Activated naive CD8-positive, alpha-beta T cell treated with anti-CD3 and anti-CD28 coated beads, Interleukin-2, amount 50 U/mL, for 24 hours (primary cell): ENCODE data around the gene LMO3.

Experiments used
- ATAC-seq: fragments of 150-1000 bp; cut with Tn5 transposase; one replicate; pipeline ENCODE4 v1.10.0; 2021
- DNase-seq: peaks from one replicate; pipeline ENCODE4 v3.0.0; 2021
- H3K27ac Mint-ChIP-seq: one replicate; pipeline ENCODE4 v1.8.0; 2021; ENCODE audit warnings: mild to moderate bottlenecking, mixed read lengths
- H3K27me3 Mint-ChIP-seq: one replicate; pipeline ENCODE4 v1.8.0; 2021; ENCODE audit warnings: mixed read lengths
- H3K36me3 Mint-ChIP-seq: one replicate; pipeline ENCODE4 v1.8.0; 2021; ENCODE audit warnings: low read depth, mixed read lengths
- H3K4me1 Mint-ChIP-seq: one replicate; pipeline ENCODE4 v1.8.0; 2021; ENCODE audit warnings: mixed read lengths
- H3K4me3 Mint-ChIP-seq: one replicate; pipeline ENCODE4 v1.8.0; 2021; ENCODE audit warnings: mild to moderate bottlenecking, moderate library complexity, mixed read lengths
- H3K9me3 Mint-ChIP-seq: one replicate; pipeline ENCODE4 v1.8.0; 2021; ENCODE audit warnings: mixed read lengths

The LMO3 gene

DNA sequence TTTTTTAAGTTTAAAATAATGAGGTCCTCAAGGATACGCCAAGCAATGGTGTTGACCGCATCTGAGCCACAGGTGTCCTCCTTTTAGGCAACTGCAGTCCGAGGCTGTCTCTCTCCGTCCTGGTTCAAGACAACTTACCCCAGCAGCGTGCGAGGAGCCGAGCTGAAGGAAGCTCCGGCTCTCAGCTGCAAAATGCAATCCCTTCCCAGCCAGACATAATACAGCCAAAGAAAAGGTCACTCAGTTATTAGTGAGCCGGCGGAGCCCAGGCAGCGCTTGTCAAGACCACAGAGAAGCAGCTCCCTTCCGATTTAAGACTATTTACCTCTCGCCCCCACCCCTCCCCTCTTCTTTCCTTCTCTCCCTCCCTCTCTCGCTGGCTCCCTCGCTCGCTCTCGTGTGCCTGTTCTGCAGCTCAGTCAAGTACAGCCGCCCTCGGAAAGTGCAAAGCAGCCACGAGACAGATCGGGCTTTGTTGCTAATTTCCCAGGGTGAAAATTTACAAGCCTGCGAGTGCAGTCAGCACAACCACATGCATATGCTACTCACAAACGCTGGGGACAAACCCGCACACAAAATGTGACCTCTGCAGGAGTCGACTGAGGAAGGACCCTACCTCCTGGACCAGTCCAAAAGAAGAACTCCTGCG lies 363 bp upstream of the LMO3 start:
- no peaks in the 10 kb centered on the region for H3K36me3 Mint-ChIP-seq
- H3K27me3 Mint-ChIP-seq, result peaks cover 55% of the 10 kb centered on the region
- no peak for ATAC-seq
- no peak for DNase-seq
- no peak overlapping the region for H3K27ac Mint-ChIP-seq
- no peaks in the 10 kb centered on the region for H3K4me1 Mint-ChIP-seq
- H3K9me3 Mint-ChIP-seq, result peaks cover 8% of the 10 kb centered on the region
- H3K4me3 Mint-ChIP-seq, result no peak overlapping the region

- Mint-ChIP-seq H3K27ac (no peak overlapping the region), H3K4me1 (no peaks in the 10 kb centered on the region), H3K27me3 (peaks cover 50% of the 10 kb centered on the region), H3K36me3 (no peaks in the 10 kb centered on the region), H3K4me3 (no peak overlapping the region), H3K9me3 (peaks cover 6% of the 10 kb centered on the region)
- no peak for DNase-seq
- ATAC-seq, result no peak
These were observed 283 bp downstream of the LMO3 start for GRCh38 chr12:16605642-16606116.

DNA sequence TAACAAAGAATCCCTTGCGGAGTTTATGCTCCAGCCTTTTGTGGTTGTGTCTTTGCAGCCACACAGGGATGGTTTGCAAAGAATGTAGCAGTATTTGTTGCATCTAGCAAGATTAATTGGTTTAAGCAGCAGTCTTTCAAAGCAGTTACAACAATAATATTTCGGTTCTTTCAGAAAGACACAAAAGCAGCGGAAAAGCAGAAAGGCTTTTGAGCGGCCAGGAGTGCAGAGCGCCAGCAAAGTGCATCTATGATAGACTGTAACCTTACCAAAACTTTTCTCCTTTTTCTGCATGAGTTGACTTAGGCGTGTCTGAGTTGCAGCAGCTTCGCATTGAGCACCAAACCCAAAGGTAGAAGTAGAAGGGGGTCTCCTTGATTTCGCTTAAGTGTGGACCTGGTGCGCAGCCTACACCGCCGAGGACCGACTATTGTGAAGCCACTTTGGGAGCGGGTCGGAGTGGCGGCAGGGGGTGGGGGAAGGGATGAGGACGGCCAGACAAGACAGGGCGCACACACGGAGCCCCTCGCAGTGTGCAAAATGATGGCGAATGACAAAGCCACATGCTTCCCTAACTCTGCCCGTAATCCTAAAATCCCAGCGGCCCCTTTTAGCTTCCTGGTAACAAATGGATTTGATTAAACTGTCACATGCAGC lies 1.2 kb downstream of the LMO3 start:
- DNase-seq (no peak), ATAC-seq (no peak)
- no peak overlapping the region for H3K27ac Mint-ChIP-seq
- H3K27me3 Mint-ChIP-seq, result peaks cover 44% of the 10 kb centered on the region
- H3K9me3 Mint-ChIP-seq, result peaks cover 3% of the 10 kb centered on the region
- H3K36me3 Mint-ChIP-seq, result no peaks in the 10 kb centered on the region
- H3K4me1 Mint-ChIP-seq, result no peaks in the 10 kb centered on the region
- no peak overlapping the region for H3K4me3 Mint-ChIP-seq

DNA sequence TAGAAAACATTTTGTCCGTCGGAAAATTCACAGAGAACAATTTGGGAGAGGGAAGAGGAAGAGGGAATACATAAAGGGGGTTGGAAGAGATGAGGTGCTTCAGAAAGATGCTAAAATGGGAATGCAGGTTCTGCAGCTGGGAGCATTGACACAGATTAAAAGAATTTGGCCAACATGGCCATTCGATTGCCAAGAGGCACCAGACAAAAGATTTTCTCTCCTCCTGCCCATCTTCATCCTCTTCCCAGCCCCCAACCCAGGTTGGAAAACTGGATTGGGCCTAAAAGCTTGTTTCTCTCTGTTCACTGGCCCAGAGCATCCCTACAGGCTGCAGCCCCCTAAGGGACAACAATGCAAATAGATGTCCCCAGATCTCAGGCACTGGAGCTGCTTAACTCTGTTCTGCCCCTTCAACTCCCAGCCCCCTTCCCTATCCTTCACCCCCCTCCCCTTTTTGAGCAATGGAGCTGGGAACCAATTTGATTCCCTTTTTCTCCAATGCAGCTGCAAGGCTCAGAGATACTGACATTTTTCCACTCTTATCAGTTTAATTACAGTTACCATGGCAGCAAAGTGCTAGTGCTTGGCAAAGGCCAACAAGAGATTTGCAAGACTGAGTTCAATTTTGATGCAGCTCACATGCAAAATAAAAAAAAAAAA lies 1.9 kb downstream of the LMO3 start:
- DNase-seq (no peak), ATAC-seq (no peak)
- peaks cover 5% of the 10 kb centered on the region for H3K9me3 Mint-ChIP-seq
- H3K27me3 Mint-ChIP-seq, result peaks cover 39% of the 10 kb centered on the region
- H3K4me3 Mint-ChIP-seq, result no peak overlapping the region
- H3K27ac Mint-ChIP-seq, result no peak overlapping the region
- no peaks in the 10 kb centered on the region for H3K4me1 Mint-ChIP-seq
- no peaks in the 10 kb centered on the region for H3K36me3 Mint-ChIP-seq

GRCh38 chr12:16603260-16603915 lies 2.6 kb downstream of the LMO3 start:
- H3K27me3 Mint-ChIP-seq, result peaks cover 37% of the 10 kb centered on the region
- H3K9me3 Mint-ChIP-seq, result peaks cover 8% of the 10 kb centered on the region
- H3K4me3 Mint-ChIP-seq, result no peak overlapping the region
- H3K4me1 Mint-ChIP-seq, result no peaks in the 10 kb centered on the region
- ATAC-seq (no peak), DNase-seq (no peak)
- H3K36me3 Mint-ChIP-seq, result no peaks in the 10 kb centered on the region
- no peak overlapping the region for H3K27ac Mint-ChIP-seq

DNA sequence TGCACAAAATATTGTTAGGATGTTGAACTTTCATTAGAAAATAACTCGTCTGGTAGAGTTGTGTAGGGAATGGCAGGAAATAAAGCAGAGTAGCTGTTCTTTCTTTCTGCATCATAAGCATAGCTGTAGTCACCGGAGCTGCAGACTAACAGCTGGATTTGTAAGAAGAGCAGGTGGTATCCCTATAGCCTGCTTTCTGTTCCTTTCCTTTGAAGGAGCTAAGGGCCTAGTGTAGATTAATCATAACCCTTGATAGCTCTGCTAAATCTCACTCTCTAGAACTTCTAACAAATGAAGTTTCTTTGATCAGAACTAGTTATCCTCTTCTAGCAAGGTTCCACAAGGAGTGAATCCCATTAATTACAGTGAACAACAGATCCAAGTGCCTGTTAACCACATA lies 3.5 kb downstream of the LMO3 start:
- H3K27ac Mint-ChIP-seq, result no peak overlapping the region
- no peak for ATAC-seq
- H3K4me3 Mint-ChIP-seq, result no peak overlapping the region
- no peaks in the 10 kb centered on the region for H3K36me3 Mint-ChIP-seq
- H3K4me1 Mint-ChIP-seq, result no peaks in the 10 kb centered on the region
- H3K9me3 Mint-ChIP-seq, result peaks cover 8% of the 10 kb centered on the region
- DNase-seq, result no peak
- H3K27me3 Mint-ChIP-seq, result peaks cover 29% of the 10 kb centered on the region

- DNase-seq, result no peak
- no peak overlapping the region for H3K4me3 Mint-ChIP-seq
These were observed 5.4 kb downstream of the LMO3 start for GRCh38 chr12:16600525-16600924.

GRCh38 chr12:16599081-16599480 lies 6.9 kb downstream of the LMO3 start:
- H3K27ac Mint-ChIP-seq, result no peak overlapping the region
- H3K4me3 Mint-ChIP-seq, result no peak overlapping the region
- no peaks in the 10 kb centered on the region for H3K36me3 Mint-ChIP-seq
- no peaks in the 10 kb centered on the region for H3K4me1 Mint-ChIP-seq
- peaks cover 9% of the 10 kb centered on the region for H3K27me3 Mint-ChIP-seq
- H3K9me3 Mint-ChIP-seq, result peaks cover 5% of the 10 kb centered on the region
- ATAC-seq (no peak), DNase-seq (no peak)

More at GRCh38 chr12:16600525-16600924, 5.4 kb downstream of the LMO3 start:
- no peaks in the 10 kb centered on the region for H3K36me3 Mint-ChIP-seq
- H3K9me3 Mint-ChIP-seq, result peaks cover 5% of the 10 kb centered on the region
- no peak overlapping the region for H3K27ac Mint-ChIP-seq
- no peak for ATAC-seq
- peaks cover 14% of the 10 kb centered on the region for H3K27me3 Mint-ChIP-seq
- no peaks in the 10 kb centered on the region for H3K4me1 Mint-ChIP-seq

- ATAC-seq (no peak), DNase-seq (no peak)
- Mint-ChIP-seq H3K4me1 (no peaks in the 10 kb centered on the region), H3K4me3 (no peak overlapping the region), H3K27me3 (no peaks in the 10 kb centered on the region), H3K9me3 (peaks cover 5% of the 10 kb centered on the region), H3K36me3 (no peaks in the 10 kb centered on the region), H3K27ac (no peak overlapping the region)
These were observed 11.2 kb downstream of the LMO3 start for GRCh38 chr12:16594797-16595196.

GRCh38 chr12:16593546-16593945 lies 12.4 kb downstream of the LMO3 start:
- H3K36me3 Mint-ChIP-seq, result no peaks in the 10 kb centered on the region
- no peak overlapping the region for H3K27ac Mint-ChIP-seq
- DNase-seq (no peak), ATAC-seq (no peak)
- H3K4me1 Mint-ChIP-seq, result no peaks in the 10 kb centered on the region
- H3K9me3 Mint-ChIP-seq, result no peaks in the 10 kb centered on the region
- H3K27me3 Mint-ChIP-seq, result no peaks in the 10 kb centered on the region
- H3K4me3 Mint-ChIP-seq, result no peak overlapping the region

DNA sequence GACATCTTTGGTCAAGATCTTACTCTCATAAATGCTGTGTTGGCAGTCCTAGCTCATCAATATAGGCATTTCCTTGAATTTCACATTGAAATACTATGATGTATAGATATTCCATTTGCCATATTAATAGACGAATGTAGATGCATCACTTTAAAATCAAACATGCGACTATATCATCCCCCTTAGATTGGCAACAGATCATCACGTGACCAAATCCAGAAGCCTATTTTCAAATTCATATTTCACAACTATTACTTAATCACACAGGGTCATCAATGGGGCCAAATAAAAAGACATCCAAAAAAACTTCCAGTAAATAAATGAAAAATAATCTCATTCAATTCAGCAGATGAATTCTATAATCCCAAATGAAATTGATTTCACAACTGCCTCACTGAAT lies 15.3 kb downstream of the LMO3 start:
- Mint-ChIP-seq H3K4me1 (no peaks in the 10 kb centered on the region), H3K27me3 (no peaks in the 10 kb centered on the region), H3K36me3 (no peaks in the 10 kb centered on the region), H3K9me3 (no peaks in the 10 kb centered on the region), H3K4me3 (no peak overlapping the region), H3K27ac (no peak overlapping the region)
- DNase-seq (no peak), ATAC-seq (no peak)

- DNase-seq (no peak), ATAC-seq (no peak)
- H3K9me3 Mint-ChIP-seq, result peaks cover under 1% of the 10 kb centered on the region
- no peaks in the 10 kb centered on the region for H3K36me3 Mint-ChIP-seq
- no peak overlapping the region for H3K4me3 Mint-ChIP-seq
- H3K27ac Mint-ChIP-seq, result no peak overlapping the region
- no peaks in the 10 kb centered on the region for H3K4me1 Mint-ChIP-seq
- H3K27me3 Mint-ChIP-seq, result no peaks in the 10 kb centered on the region
These were observed 17.1 kb downstream of the LMO3 start for GRCh38 chr12:16588812-16589211.

DNA sequence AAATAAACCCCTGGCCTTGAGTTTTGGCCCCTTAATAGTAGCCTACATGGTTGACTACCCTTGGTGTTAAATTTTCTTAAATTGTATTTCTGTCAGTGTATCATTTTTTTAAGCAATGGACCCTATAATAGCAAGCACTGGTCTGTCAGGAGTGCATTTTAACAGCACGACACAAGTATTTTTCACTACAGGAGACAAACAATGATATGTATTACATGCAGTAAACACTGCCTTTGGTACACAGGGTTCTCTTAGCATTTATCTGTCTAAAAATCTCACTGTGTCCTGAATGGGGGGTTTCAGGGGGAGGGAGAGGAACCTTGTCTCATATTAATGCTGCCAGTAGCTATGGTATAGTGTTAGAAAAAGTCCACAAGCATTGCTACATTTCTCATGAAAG lies 18.4 kb downstream of the LMO3 start:
- no peaks in the 10 kb centered on the region for H3K27me3 Mint-ChIP-seq
- ATAC-seq (no peak), DNase-seq (no peak)
- H3K4me3 Mint-ChIP-seq, result no peak overlapping the region
- H3K27ac Mint-ChIP-seq, result no peak overlapping the region
- peaks cover 8% of the 10 kb centered on the region for H3K9me3 Mint-ChIP-seq
- H3K4me1 Mint-ChIP-seq, result no peaks in the 10 kb centered on the region
- no peaks in the 10 kb centered on the region for H3K36me3 Mint-ChIP-seq

DNA sequence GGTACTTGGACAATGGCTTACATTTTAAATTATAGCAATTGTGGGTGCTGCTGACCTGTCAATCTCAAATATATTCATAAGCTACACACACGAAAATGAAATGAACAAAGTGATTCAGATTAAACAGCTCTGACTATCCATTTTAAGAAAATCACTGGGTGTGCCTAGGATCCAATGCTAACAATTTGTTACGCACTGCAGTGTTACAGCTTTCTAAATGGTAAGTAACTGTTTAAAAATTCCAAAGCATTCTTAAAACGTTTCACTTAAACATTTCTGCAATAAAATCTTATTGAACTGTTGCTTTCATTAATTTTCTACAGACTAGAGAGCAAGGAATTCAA lies 18.9 kb downstream of the LMO3 start:
- no peak overlapping the region for H3K4me3 Mint-ChIP-seq
- H3K9me3 Mint-ChIP-seq, result peaks cover 12% of the 10 kb centered on the region
- ATAC-seq (no peak), DNase-seq (no peak)
- H3K27ac Mint-ChIP-seq, result no peak overlapping the region
- H3K36me3 Mint-ChIP-seq, result no peaks in the 10 kb centered on the region
- H3K27me3 Mint-ChIP-seq, result no peaks in the 10 kb centered on the region
- no peaks in the 10 kb centered on the region for H3K4me1 Mint-ChIP-seq
